HG02571 (cell line): ENCODE measurements around the gene IREB2.

Experiments used
- ATAC-seq: cut with Tn5 transposase; IDR thresholded peaks from one replicate; pipeline ENCODE4 v1.9.1; 2021; ENCODE audit warnings: mild to moderate bottlenecking, moderate library complexity; ENCODE audit not compliant: unreplicated experiment

Gene IREB2

GRCh38 chr15:78405336-78405924, 32.6 kb upstream of the IREB2 start:
- no peak for ATAC-seq

GRCh38 chr15:78406016-78406585, 31.9 kb upstream of the IREB2 start:
- ATAC-seq, result no peak

DNA sequence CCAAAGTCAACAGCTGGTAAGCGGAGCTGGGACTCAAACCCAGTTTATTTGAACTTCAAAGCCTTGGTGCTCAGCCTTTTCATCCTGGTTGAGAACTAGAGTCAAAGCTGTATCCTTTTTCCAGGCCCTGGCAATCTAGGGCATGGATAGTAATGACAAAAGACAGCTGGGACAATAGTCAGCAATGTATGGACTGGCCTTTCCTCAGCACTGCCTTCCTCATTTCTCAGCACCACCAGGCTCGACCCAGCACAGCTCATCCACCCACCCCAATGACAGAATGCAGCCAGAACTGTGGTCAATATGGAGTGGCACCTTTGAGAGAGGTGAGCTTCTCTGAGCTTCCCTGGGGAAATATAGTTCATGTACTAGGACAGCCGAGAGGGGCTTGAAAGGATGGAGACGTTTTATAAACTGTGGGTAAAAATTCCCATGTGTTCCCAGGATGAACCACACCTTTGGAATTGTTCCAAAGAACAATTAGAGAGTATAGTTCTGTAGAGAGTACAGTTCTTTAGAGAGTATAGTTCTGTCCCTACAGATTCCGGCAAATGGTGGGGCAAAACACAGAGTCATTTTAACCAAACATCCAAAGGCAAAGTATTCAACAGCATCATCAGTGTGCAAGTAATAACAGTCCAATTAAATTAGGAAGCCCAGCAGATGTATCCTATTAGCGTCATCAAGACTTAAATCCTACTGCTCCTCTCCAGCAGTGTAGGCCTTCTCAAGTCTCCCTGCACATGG, 30.2 kb upstream of the IREB2 start:
- ATAC-seq, result no peak

DNA sequence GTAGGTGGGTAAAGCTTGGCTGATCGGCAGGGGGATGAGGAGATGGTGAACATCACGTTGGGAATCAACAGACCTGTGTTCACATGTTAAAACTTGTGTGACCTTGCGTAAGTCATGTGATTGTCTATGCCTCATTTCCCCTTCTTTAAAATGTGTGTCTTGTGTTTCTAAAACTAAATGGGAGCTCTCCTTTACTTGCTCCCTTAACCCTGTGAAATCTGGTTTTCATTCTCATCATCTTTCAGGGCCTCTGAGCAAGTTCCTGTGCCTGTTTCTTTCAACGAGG, 29.7 kb upstream of the IREB2 start:
- ATAC-seq, result no peak

- no peak for ATAC-seq
Observed at GRCh38 chr15:78408961-78409360, 29.1 kb upstream of the IREB2 start.

DNA sequence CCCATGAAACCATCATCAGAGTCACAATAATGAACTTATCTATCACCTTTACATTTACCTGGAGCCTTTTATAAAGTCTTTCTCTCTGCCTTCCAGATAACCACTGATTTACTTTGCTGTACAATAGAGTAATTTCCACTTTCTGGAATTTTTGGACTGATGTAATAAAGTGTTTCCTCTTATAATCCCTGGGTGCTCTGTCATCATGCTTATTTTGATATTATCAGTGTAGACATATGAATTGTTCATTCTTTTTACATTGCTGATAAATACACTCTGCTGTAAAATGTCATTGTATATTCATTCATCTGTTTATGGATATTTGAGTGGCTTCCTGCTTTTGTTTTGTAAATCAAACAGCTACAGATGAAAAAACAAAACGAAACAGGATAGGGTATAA, 27.0 kb upstream of the IREB2 start:
- no peak for ATAC-seq

- ATAC-seq, result no peak
Observed at GRCh38 chr15:78414621-78415250, 23.3 kb upstream of the IREB2 start.

- ATAC-seq, result no peak
Observed at GRCh38 chr15:78415284-78415683, 22.7 kb upstream of the IREB2 start.

DNA sequence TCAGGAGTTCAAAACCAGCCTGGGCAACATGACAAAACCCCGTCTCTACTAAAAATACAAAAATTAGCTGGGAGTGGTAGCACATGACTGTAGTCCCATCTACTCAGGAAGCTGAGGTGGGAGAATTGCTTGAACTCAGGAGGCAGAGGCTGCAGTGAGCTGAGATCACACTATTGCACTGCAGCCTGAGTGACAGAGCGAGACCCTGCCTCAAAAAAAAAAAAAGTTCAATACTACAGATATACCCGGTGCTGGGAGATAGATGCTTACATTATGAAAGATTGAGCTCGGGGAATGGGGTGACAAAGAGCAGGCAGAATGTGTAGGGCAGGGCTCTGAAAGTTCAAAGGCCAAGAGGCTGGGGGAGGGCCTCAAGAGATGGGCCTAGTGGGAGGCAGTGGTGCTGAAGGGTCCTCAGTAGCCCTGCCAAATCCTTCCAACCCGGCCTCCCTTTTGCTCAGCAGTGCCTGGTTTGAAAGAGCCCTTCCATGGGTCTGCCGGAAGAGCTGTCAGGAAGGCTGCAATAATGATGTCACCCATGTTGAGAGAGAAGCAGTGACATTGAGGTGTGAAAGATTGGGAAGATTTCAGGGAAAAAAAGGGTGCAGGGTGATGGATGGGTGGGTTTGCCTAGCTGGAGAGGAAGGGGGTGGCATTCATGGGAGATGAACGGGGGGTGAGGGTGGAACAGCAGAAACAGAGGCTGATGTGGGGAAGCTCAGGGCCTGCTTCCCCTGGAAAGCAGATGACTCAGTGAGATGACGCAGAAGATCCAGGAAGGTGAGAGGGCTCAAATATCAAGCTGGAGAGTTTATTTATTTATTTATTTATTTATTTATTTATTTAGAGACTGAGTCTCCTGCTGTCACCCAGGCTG, 20.0 kb upstream of the IREB2 start:
- ATAC-seq, result no peak

GRCh38 chr15:78418686-78419085, 19.3 kb upstream of the IREB2 start:
- ATAC-seq, result no peak

DNA sequence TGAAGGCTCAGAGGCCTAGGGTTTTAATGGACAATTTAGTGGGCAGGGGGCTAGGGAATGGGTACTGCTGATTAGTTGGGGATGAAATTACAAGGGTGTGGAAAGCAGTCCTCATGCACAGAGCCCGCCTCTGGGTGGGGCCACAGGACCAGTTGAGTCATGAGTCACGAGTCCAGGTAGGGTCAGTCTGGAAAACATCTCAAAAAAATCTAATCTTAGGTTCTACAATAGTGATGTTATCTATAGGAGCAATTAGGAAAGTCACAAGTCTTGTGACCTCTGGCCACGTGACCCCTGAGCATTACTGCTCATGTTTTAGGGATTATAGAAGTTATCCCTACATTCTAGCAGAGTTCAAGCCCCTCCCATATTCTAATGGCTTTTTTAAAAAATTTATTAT, 18.6 kb upstream of the IREB2 start:
- no peak for ATAC-seq

DNA sequence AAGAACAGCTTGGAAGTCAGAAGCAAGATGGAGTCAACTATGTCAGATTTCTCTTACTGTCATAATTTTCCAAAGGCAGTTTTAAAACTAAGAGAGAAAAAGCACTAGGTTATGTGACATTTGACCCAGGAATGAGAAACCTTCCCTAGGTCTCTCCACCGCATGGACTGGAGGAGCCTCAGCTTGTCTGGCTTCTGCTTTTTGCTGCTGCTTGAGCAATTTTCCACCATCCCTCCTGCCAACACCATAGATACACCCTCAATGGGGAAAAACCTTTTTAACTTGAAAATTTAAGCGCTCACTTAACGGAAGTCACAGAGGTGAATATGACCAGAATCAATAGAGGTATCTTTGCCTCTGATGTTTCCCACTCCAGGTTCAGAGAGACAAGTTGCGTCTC, 17.8 kb upstream of the IREB2 start:
- no peak for ATAC-seq

DNA sequence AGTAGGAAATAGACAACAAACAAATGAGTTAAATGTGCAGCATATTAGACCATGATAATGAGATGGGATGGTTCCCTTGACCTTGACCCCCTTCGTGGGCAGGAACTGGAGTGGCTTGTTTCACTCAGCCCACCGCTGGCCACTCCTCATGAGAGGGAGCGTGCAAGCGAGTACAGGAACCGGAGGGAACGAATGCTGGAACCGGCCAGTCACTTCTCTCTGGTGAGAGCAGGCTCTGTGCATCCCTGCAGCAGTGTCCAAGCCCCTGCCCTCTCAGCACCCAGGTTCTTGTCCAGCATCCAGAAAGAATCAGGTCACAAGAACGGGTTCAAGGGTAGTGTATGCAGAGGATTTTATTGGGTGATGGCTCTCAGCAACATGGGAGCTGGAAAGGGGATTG, 17.2 kb upstream of the IREB2 start:
- no peak for ATAC-seq

DNA sequence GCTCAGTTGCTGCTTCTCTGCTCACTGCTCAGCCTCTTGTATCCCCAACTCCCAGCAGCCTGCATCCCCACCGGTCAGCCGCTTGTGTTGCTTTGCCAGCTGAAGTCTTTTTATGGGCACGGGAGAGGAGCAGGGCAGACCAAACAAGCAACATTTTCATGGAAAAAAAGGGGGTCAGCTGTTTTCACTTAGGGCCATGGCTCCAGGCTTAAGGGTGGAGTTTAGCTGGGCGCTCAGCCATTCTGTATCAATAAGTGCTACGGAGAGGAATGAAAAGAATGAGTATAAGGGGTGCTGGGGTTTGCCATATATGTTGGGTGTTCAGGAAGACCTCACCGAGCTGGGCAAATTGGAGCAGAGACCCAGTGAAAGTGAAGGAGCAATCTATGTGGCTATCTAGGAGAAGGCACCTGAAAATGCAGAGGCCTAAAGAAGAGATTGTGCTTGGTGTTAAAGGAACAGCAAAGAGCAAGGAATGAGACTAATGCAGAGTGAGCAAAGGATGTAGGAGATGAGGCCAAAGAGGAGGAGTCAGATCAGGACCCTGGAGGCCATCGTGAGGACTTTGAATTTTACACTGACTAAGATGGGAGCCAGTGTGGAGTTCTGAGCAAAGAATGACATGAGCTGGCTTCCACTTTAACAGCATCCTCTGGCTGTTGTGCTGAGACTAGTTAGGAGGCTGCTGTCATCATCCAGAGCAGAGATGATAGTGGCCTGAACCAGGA, 16.6 kb upstream of the IREB2 start:
- ATAC-seq, result no peak

DNA sequence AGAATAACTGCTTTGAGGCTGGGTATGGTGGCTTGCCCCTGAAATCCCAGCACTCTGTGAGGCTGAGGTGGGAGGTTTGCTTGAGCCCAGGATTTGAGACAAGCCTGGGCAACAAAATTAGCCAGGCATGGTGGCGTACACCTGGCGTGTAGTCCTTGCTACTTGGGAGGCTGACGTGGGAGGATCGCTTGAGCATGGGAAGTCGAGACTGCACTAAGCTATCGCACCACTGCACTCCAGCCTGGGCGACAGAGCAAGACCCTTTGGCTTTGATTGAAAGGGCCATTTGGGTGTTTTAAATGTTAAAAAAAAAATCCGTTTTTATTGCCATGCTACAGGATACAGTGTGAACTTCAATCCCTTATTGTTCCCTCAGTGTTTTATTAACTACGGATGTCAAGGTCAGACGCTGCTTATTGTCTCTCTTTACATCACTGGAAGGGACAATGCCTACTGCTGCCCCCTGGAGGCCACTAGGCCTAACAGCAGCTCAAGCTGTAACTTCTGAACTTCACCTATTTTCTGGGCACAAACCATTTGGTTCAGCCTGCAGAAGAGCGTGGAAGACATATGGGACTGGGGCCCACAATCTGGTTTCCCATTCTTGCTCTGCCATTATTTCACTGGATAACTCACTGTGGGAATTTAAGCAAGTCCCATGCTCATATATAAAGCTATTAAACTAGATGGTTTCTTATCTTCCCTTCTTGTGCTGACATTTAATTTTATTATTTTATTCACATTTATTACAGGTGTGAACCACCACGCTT, 15.3 kb upstream of the IREB2 start:
- no peak for ATAC-seq

DNA sequence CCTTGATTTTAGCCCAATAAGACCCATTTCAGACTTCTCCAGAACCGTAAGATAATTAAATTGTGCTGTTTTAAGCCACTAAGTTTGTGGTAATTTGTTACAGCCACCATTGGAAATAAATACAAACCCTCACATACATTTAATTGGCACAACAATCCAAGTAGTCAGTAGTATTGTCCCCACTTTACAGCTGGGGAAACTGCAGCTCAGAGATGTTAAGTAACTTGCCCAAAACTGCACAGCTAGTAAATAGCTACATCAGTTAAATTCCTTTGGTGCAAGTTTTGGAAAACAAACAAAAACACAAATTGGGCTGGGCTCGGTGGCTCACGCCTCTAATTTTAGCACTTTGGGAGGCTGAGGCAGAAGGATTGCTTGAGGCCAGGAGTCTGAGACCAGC, 13.3 kb upstream of the IREB2 start:
- ATAC-seq, result no peak

- ATAC-seq, result no peak
Observed at GRCh38 chr15:78425643-78426042, 12.4 kb upstream of the IREB2 start.

- no peak for ATAC-seq
Observed at GRCh38 chr15:78426300-78426699, 11.7 kb upstream of the IREB2 start.

- no peak for ATAC-seq
Observed at GRCh38 chr15:78427953-78428352, 10.1 kb upstream of the IREB2 start.

DNA sequence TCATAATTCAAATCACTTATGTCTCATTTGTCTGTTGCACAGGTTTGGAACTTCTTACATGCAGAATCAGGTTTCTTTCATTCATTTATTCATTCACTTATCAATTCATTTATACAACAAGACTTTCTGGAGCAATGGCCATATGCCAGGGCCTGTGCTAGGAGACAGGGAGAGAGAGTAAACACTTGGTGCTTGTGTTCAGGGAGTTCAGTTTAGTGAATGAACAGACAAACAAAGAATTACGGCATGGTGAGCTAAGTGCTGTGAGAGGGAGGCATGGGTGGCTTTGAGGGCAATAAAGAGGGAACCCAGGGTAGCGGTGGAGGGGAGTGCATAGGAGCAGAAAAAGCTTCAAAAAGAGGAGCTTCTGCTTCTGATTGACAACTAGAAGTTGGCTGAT, 8.5 kb upstream of the IREB2 start:
- no peak for ATAC-seq
